Caco-2 (cell line): Measurements from ENCODE around the gene PSMD9. TPM values are rescaled to one million over a fixed set of nuclear protein-coding genes. Genes with fewer than 3 reads are reported as not detected.
A peak's percentile ranks its signal among the peaks of the same experiment; 100 is the strongest.

Experiments used
- BruUV-seq: library from RNA; stranded (reverse); fragments of 400-500 nt; replicated peaks from 2 replicates; lab custom pipeline; 2021; lab: Mats Ljungman, UMichigan
- CTCF ChIA-PET: fragments of 300-600 bp; sonication (Branson Sonifier 250); formaldehyde crosslinking; loops from one replicate; lab custom pipeline; 2022; ENCODE audit warnings: antibody characterized with exemption; lab: Charles Lee
- POLR2A ChIA-PET: fragments of 300-600 bp; sonication (Branson Sonifier 250); formaldehyde crosslinking; loops from one replicate; lab custom pipeline; 2022; ENCODE audit warnings: antibody characterized with exemption; lab: Charles Lee
- DNase-seq, 2 experiments: peaks; one replicate each; pipeline versions ENCODE4 v3.0.0 to v3.0.0-alpha.2; 2020 to 2022
- H3K27me3 ChIP-seq: replicated peaks from 2 replicates; pipeline ENCODE4 v1.6.0; 2011; ENCODE audit warnings: low read length; ENCODE audit not compliant: control insufficient read depth, insufficient read depth
- H3K36me3 ChIP-seq: 2 replicates; pipeline ENCODE4 v1.5.1; 2011; ENCODE audit warnings: low read length; ENCODE audit not compliant: control insufficient read depth, insufficient read depth
- H3K4me1 ChIP-seq: fragments of 250-450 bp; sonication (Bioruptor Pico); 2 replicates; pipeline ENCODE4 v1.5.1; 2020; ENCODE audit warnings: mild to moderate bottlenecking
- H3K4me3 ChIP-seq: 2 replicates; pipeline ENCODE4 v1.5.1; 2011; ENCODE audit warnings: low read depth, mild to moderate bottlenecking, control low read depth, low read length
- H3K9me3 ChIP-seq: fragments of 250-450 bp; sonication (Bioruptor Pico); 2 replicates; pipeline ENCODE4 v1.5.1; 2020; ENCODE audit warnings: mild to moderate bottlenecking, moderate library complexity
- H3K27ac Mint-ChIP-seq: one replicate; pipeline ENCODE4 v1.8.0; 2022; ENCODE audit warnings: mixed read lengths; ENCODE audit not compliant: unreplicated experiment
- H3K27me3 Mint-ChIP-seq: one replicate; pipeline ENCODE4 v1.8.0; 2022; ENCODE audit warnings: mixed read lengths; ENCODE audit not compliant: insufficient read depth, unreplicated experiment
- H3K36me3 Mint-ChIP-seq: one replicate; pipeline ENCODE4 v1.8.0; 2022; ENCODE audit warnings: mild to moderate bottlenecking, mixed read lengths; ENCODE audit not compliant: insufficient read depth, unreplicated experiment
- H3K4me1 Mint-ChIP-seq: one replicate; pipeline ENCODE4 v1.8.0; 2022; ENCODE audit warnings: low read depth, mixed read lengths; ENCODE audit not compliant: unreplicated experiment
- H3K4me3 Mint-ChIP-seq: one replicate; pipeline ENCODE4 v1.8.0; 2022; ENCODE audit warnings: mild to moderate bottlenecking, moderate library complexity, mixed read lengths; ENCODE audit not compliant: unreplicated experiment
- H3K9me3 Mint-ChIP-seq: one replicate; pipeline ENCODE4 v1.8.0; 2022; ENCODE audit warnings: mixed read lengths; ENCODE audit not compliant: unreplicated experiment
- intact Hi-C: fragments of 100-400 bp; cut with micrococcal nuclease; formaldehyde crosslinking; loops from one replicate; pipeline ENCODE4 v1.10.0; 2022; ENCODE audit not compliant: unreplicated experiment
- total RNA-seq: library from RNA; stranded (reverse); gene quantifications from 2 replicates; pipeline ENCODE4 v1.2.3, GENCODE V29; 2022
- TF ChIP-seq, protein P1 (sequence below), 2 experiments: fragments of 200-600 bp in 1 of 2; IDR thresholded peaks; 1 replicate in 1 of 2; 2 replicates in 1 of 2; pipeline versions ENCODE4 v1.5.1 to v1.8.0; 2011 to 2022; ENCODE audit warnings: antibody characterized with exemption in 1 of 2, control low read depth in 1 of 2, inconsistent platforms in 1 of 2, low read depth in 1 of 2, low read length in 1 of 2, mild to moderate bottlenecking in 1 of 2, moderate library complexity in 1 of 2; ENCODE audit not compliant: insufficient read depth in 1 of 2, severe bottlenecking in 1 of 2, unreplicated experiment in 1 of 2

The PSMD9 gene
- total RNA-seq, 1 experiment from 2014 or later: 53.0 TPM

DNA sequence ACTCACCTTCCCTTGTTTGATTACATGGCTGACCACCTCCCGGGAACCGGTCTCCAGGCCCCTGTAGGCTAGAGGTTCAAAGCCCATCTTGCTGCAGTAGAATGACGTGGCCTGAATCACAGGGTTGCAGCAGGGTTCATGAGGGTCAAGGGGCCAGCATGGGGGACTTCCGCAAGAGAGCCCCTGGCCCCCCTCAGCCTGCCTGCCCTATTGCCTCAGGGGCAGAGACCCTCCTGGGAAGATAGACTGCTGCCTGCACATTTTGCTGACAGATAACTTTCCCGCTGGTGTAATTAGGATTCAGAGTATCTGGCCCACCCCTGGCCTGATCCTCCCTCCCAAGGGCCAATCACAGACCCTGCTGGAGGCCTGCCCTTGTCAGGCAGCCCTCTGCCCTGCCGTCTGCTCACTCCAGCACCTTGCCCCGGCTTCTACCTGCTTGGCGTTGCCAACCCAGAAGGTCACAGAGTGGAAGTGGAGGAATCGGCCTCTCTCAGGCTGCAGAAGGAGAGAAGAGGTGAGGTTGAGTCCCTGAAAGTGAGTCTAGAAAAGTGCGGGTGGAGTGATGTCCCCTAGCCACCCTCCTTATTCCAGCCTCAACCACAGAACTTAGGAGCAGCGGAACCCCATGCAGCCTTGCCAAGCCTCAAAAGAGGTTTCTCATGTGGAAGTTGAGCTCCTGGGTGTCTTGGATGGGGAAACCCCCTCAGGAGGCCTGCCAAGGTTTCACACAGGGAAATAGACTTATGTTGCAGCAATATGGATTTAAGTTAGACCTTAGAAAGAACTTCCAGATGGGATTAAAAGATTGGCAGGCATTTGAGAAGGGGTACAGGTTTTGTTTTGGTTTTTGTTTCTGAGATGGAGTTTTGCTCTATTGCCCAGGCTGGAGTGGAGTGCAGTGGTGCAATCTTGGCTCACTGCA is 31.0 kb upstream of the PSMD9 start:
- POLR2A ChIA-PET: no interaction called here
- intact Hi-C loops: no loop called here

DNA sequence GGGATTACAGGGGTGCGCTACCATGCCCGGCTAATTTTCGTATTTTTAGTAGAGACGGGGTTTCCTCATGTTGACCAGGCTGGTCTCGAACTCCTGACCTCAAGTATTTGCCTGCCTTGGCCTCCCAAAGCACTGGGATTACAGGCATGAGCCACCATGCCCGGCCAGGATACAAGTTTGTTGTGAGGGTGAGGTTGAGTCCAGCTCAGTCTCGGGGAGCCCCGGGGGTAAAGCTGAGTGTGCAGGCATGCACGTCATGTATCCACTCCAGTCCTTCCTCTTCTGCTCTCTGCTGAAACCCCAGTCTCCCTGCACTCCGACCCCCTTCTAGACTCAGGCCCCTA is 30.3 kb upstream of the PSMD9 start:
- no peak overlapping the region for H3K4me3 ChIP-seq
- ChIA-PET POLR2A (no interaction called here), CTCF (no interaction called here)
- no peaks in the 10 kb centered on the region for H3K9me3 Mint-ChIP-seq
- H3K36me3 Mint-ChIP-seq: no peaks in the 10 kb centered on the region
- no peaks in the 10 kb centered on the region for H3K9me3 ChIP-seq
- no TSS peak for BruUV-seq
- intact Hi-C loops: no loop called here
- H3K4me3 Mint-ChIP-seq: no peak overlapping the region
- no peak overlapping the region for H3K27ac Mint-ChIP-seq
- no peaks in the 10 kb centered on the region for H3K36me3 ChIP-seq
- no peaks in the 10 kb centered on the region for H3K4me1 Mint-ChIP-seq
- H3K27me3 ChIP-seq: no peaks in the 10 kb centered on the region
- H3K27me3 Mint-ChIP-seq: no peaks in the 10 kb centered on the region
- H3K4me1 ChIP-seq: peaks cover 18% of the 10 kb centered on the region
- no peak for DNase-seq
- TF ChIP-seq, protein P1, sequence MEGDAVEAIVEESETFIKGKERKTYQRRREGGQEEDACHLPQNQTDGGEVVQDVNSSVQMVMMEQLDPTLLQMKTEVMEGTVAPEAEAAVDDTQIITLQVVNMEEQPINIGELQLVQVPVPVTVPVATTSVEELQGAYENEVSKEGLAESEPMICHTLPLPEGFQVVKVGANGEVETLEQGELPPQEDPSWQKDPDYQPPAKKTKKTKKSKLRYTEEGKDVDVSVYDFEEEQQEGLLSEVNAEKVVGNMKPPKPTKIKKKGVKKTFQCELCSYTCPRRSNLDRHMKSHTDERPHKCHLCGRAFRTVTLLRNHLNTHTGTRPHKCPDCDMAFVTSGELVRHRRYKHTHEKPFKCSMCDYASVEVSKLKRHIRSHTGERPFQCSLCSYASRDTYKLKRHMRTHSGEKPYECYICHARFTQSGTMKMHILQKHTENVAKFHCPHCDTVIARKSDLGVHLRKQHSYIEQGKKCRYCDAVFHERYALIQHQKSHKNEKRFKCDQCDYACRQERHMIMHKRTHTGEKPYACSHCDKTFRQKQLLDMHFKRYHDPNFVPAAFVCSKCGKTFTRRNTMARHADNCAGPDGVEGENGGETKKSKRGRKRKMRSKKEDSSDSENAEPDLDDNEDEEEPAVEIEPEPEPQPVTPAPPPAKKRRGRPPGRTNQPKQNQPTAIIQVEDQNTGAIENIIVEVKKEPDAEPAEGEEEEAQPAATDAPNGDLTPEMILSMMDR (IDR thresholded peaks at IDR 0.05; ENCODE audit: insufficient read depth in 1 of 2, low read depth in 1 of 2, low read length in 1 of 2, severe bottlenecking in 1 of 2, unreplicated experiment in 1 of 2): no peak

More for the DNA sequence above, 31.0 kb upstream of the PSMD9 start:
- DNase-seq: no peak
- Mint-ChIP-seq H3K36me3 (no peaks in the 10 kb centered on the region), H3K27ac (no peak overlapping the region), H3K4me1 (no peaks in the 10 kb centered on the region), H3K4me3 (no peak overlapping the region), H3K9me3 (no peaks in the 10 kb centered on the region), H3K27me3 (no peaks in the 10 kb centered on the region)
- H3K36me3 ChIP-seq: no peaks in the 10 kb centered on the region
- CTCF ChIA-PET: no interaction called here
- no TSS peak for BruUV-seq
- no peak overlapping the region for H3K4me3 ChIP-seq
- H3K27me3 ChIP-seq: no peaks in the 10 kb centered on the region
- no peaks in the 10 kb centered on the region for H3K9me3 ChIP-seq
- TF ChIP-seq, protein P1 (IDR thresholded peaks at IDR 0.05; ENCODE audit: insufficient read depth in 1 of 2, low read depth in 1 of 2, low read length in 1 of 2, severe bottlenecking in 1 of 2, unreplicated experiment in 1 of 2): no peak
- peaks cover 18% of the 10 kb centered on the region for H3K4me1 ChIP-seq

DNA sequence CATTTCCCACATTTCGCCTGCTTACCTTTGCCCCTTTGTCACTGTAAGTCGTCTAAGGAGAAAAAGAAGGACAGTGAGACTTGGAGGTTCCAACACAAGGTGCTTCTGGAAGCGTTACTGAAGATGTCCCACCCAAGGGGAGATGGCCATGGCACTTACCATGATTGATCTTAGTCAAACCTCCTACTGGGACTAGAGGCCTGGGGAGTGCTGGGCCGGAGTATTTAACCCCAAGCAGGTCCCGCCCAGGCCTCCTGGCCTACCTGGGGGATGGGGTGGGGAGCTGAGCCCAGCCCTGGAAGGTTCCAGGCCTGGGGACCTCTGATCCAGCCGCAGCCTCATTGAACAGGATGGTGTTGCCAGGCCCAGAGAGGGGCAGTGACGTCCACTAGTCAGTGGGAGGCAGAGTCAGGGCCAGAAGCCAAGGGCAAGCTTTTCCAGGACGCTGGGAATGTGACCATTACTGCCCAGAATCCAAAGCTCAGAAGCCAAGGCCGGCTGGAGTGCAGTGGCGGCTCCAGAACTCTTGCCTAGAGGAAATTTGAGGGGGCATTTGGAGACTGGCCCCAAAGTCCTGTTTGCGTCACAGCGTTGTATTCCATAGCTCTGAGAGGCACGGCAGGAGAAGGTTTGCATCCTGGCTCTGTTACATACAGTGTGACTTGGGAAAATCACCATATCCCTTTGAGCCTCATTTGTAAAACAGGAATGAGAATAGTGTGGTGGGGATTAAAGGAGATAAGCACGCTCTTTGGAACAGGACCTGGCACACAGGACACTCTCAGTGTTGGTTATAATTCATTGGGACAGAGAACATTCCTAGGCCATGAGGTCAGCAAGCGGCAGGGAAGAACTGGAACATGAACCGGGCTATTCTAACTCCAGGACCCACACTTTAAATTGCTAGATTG is 29.7 kb upstream of the PSMD9 start, which contains the start of gene HPD:
Gene HPD, minus strand, starts transcription at position 198 of the 911 bp plus-strand sequence. Its CDS starts 36 bp downstream, at position 162.
- Histone ChIP-seq H3K4me1 (peaks cover 18% of the 10 kb centered on the region), H3K36me3 (no peaks in the 10 kb centered on the region), H3K9me3 (no peaks in the 10 kb centered on the region), H3K27me3 (no peaks in the 10 kb centered on the region), H3K4me3 (no peak within 1 kb of the TSS)
- no peaks in the 10 kb centered on the region for H3K27me3 Mint-ChIP-seq
- DNase-seq: peak; percentile 43 to 66
- no peaks in the 10 kb centered on the region for H3K4me1 Mint-ChIP-seq
- H3K27ac Mint-ChIP-seq: peak within 1 kb of the TSS; percentile 57
- no peaks in the 10 kb centered on the region for H3K36me3 Mint-ChIP-seq
- ChIA-PET POLR2A (interaction anchor here (0.6 kb wide), 1 partner anchor 64 kb away, joined by 7 read pairs; no protein-coding TSS in a partner anchor), CTCF (interaction anchor here (0.6 kb wide), 1 partner anchor 33 kb away, joined by 4 read pairs; no protein-coding TSS in a partner anchor)
- no peaks in the 10 kb centered on the region for H3K9me3 Mint-ChIP-seq
- no TSS peak for BruUV-seq
- H3K4me3 Mint-ChIP-seq: no peak within 1 kb of the TSS
- intact Hi-C loops: no loop called here
- TF ChIP-seq, protein P1 (IDR thresholded peaks at IDR 0.05; ENCODE audit: insufficient read depth in 1 of 2, low read depth in 1 of 2, low read length in 1 of 2, severe bottlenecking in 1 of 2, unreplicated experiment in 1 of 2): no peak
